HepG2 (cell line): ENCODE results near the gene SETD5. TPM values are rescaled to one million over a fixed set of nuclear protein-coding genes. Genes with fewer than 3 reads are reported as not detected.
A peak's percentile ranks its signal among the peaks of the same experiment; 100 is the strongest.

Experiments used
- CENPT ChIP-seq: sonication (generic); formaldehyde crosslinking; IDR thresholded peaks from 2 replicates; pipeline ENCODE4 v1.8.0; 2022; ENCODE audit warnings: low read depth, mild to moderate bottlenecking, moderate library complexity, missing genetic modification reagents
- FIP1L1 ChIP-seq: fragments of 200-400 bp; formaldehyde crosslinking; IDR thresholded peaks from 2 replicates; pipeline ENCODE4 v1.6.1; 2018; ENCODE audit warnings: low read depth, mild to moderate bottlenecking, low read length, moderate library complexity, borderline replicate concordance; ENCODE audit not compliant: insufficient read depth
- KLF16 ChIP-seq, 2 experiments: sonication (generic) in 1 of 2; formaldehyde crosslinking in 1 of 2; IDR thresholded peaks; 2 replicates each; pipeline versions ENCODE4 v1.6.1 to v1.8.0; 2016 to 2023; ENCODE audit warnings: missing genetic modification reagents in 2 of 2, missing compliant biosample characterization in 1 of 2
- NONO ChIP-seq, 2 experiments: fragments of 450-650 bp in 1 of 2; sonication (generic) in 1 of 2; formaldehyde crosslinking in 1 of 2; IDR thresholded peaks in 1 of 2; conservative IDR thresholded peaks in 1 of 2; 2 replicates each; pipeline versions ENCODE4 v1.6.1 to v1.8.0; 2017 to 2022; ENCODE audit warnings: mild to moderate bottlenecking in 1 of 2, missing genetic modification reagents in 1 of 2, moderate library complexity in 1 of 2
- NR2F2 ChIP-seq: IDR thresholded peaks from 2 replicates; pipeline ENCODE4 v1.6.1; 2012; ENCODE audit warnings: low read depth, inconsistent platforms, borderline replicate concordance
- POLR2A ChIP-seq, 2 experiments: IDR thresholded peaks; 2 replicates each; pipeline ENCODE4 v1.6.1; 2011; ENCODE audit warnings: low read depth in 2 of 2, low read length in 2 of 2, mild to moderate bottlenecking in 1 of 2, moderate library complexity in 1 of 2; ENCODE audit not compliant: insufficient read depth in 1 of 2
- RFX3 ChIP-seq: IDR thresholded peaks from 2 replicates; pipeline ENCODE4 v1.6.1; 2016; ENCODE audit warnings: missing biosample characterization, missing genetic modification reagents
- RFXAP ChIP-seq: sonication (generic); formaldehyde crosslinking; IDR thresholded peaks from 2 replicates; pipeline ENCODE4 v1.4.0; 2020; ENCODE audit warnings: missing genetic modification reagents, borderline replicate concordance
- SNAI1 ChIP-seq: sonication (generic); formaldehyde crosslinking; IDR thresholded peaks from 2 replicates; pipeline ENCODE4 v1.5.0; 2020; ENCODE audit warnings: mild to moderate bottlenecking, missing genetic modification reagents, borderline replicate concordance
- SP140L ChIP-seq: sonication (generic); formaldehyde crosslinking; IDR thresholded peaks from 2 replicates; pipeline ENCODE4 v1.4.0; 2020; ENCODE audit warnings: missing genetic modification reagents, borderline replicate concordance
- SP5 ChIP-seq: IDR thresholded peaks from 2 replicates; pipeline ENCODE4 v1.6.1; 2016; ENCODE audit warnings: low read depth, borderline replicate concordance
- SYNCRIP ChIP-seq: fragments of 200-400 bp; formaldehyde crosslinking; IDR thresholded peaks from 2 replicates; pipeline ENCODE4 v1.6.1; 2018; ENCODE audit warnings: mild to moderate bottlenecking, low read depth, low read length; ENCODE audit not compliant: insufficient read depth
- YEATS4 ChIP-seq: sonication (generic); formaldehyde crosslinking; IDR thresholded peaks from 2 replicates; pipeline ENCODE4 v1.4.0; 2020; ENCODE audit warnings: missing genetic modification reagents, borderline replicate concordance
- ZFP36 ChIP-seq: fragments of 150-350 bp; IDR thresholded peaks from 2 replicates; pipeline ENCODE4 v1.6.1; 2018; ENCODE audit warnings: borderline replicate concordance, low read length, low read depth; ENCODE audit not compliant: partially characterized antibody
- ZNF124 ChIP-seq: sonication (generic); formaldehyde crosslinking; IDR thresholded peaks from 2 replicates; pipeline ENCODE4 v1.4.0; 2020; ENCODE audit warnings: missing genetic modification reagents
- ZNF367 ChIP-seq: sonication (generic); formaldehyde crosslinking; IDR thresholded peaks from 2 replicates; pipeline ENCODE4 v1.4.0; 2020; ENCODE audit warnings: missing genetic modification reagents, borderline replicate concordance
- ZNF563 ChIP-seq: sonication (generic); formaldehyde crosslinking; IDR thresholded peaks from 2 replicates; pipeline ENCODE4 v1.8.0; 2022; ENCODE audit warnings: mild to moderate bottlenecking, moderate library complexity, missing genetic modification reagents
- ZNF776 ChIP-seq: sonication (generic); formaldehyde crosslinking; IDR thresholded peaks from 2 replicates; pipeline ENCODE4 v1.4.0; 2020; ENCODE audit warnings: mild to moderate bottlenecking, missing genetic modification reagents
- polyA plus RNA-seq, 8 experiments: library from polyadenylated mRNA; depleted of rRNA in 3 of 8; stranded (reverse) in 7 of 8; unstranded in 1 of 8; fragments of >200 nt; fragmentation: Illumina TruSeq in 4 of 8; extraction: Trizol in 4 of 8; gene quantifications; 2 replicates each; pipeline versions ENCODE4 v1.2.1 to v1.2.3, GENCODE V29; 2011 to 2016; ENCODE audit warnings: low read depth in 4 of 8, missing spikeins in 1 of 8, mixed read lengths in 1 of 8; ENCODE audit not compliant: insufficient read depth in 1 of 8
- total RNA-seq, 5 experiments: library from RNA; depleted of rRNA; stranded (reverse); fragments of >200 nt; fragmentation: Illumina TruSeq; extraction: Trizol; gene quantifications; 2 replicates each; pipeline ENCODE4 v1.2.3, GENCODE V29; 2016; ENCODE audit warnings: low read depth in 1 of 5
- TF ChIP-seq, protein P1 (sequence below): sonication (generic); formaldehyde crosslinking; conservative IDR thresholded peaks from 2 replicates; pipeline ENCODE4 v1.4.0; 2020; ENCODE audit warnings: missing genetic modification reagents
- TF ChIP-seq, protein P2 (sequence below): sonication (generic); formaldehyde crosslinking; conservative IDR thresholded peaks from 2 replicates; pipeline ENCODE4 v1.8.1; 2023; ENCODE audit warnings: missing genetic modification reagents
- TF ChIP-seq, protein P3 (sequence below): sonication (generic); IDR thresholded peaks from 2 replicates; pipeline ENCODE4 v1.6.1; 2016; ENCODE audit warnings: low read depth, borderline replicate concordance
- TF ChIP-seq, protein P4 (sequence below): sonication (generic); formaldehyde crosslinking; IDR thresholded peaks from 2 replicates; pipeline ENCODE4 v1.4.0; 2020; ENCODE audit warnings: low read depth, missing genetic modification reagents

The SETD5 gene
- total and polyA plus RNA-seq, 2 of the 13 experiments (the other 11 are each of a cell fraction or from before 2014, with no cell fraction given), result 46.8 to 95.8 TPM

DNA sequence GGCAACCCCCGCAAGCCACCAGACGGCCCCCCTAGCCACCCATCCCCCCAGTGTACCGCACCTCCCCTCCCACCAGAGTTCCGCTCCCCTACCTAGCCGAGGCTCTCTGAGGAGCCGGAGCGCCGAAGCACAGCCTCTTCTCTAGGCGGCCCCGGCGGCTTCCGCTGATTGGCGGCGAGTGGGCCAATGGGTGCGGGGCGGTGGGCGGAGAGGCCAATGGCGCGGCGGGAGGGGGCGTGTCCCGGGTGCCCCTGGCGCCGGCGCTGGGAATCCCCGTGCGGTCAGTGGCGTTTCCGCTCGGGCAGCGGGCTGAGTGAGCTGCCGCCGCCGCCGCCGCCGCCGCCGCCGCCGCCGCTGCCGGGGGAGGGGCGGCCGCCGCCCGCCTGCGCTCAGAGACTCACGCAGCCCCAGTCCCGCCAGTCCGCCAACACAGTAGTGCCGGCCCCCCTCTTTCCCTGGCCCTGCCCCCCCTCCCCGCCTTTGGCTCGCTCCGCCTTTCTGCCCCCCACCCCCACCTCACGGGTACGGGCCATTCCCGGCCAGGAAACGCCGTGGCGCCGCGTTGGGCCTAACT lies at the start of gene SETD5 (continued):
- no peak for TF ChIP-seq NONO (IDR thresholded peaks at IDR 0.05)
- TF ChIP-seq NONO (CRISPR knock-in tag; conservative IDR thresholded peaks at IDR 0.05), result 0 out of 2 replicates have a peak, but pooled peaks have one; percentile 2
- TF ChIP-seq, protein P1, sequence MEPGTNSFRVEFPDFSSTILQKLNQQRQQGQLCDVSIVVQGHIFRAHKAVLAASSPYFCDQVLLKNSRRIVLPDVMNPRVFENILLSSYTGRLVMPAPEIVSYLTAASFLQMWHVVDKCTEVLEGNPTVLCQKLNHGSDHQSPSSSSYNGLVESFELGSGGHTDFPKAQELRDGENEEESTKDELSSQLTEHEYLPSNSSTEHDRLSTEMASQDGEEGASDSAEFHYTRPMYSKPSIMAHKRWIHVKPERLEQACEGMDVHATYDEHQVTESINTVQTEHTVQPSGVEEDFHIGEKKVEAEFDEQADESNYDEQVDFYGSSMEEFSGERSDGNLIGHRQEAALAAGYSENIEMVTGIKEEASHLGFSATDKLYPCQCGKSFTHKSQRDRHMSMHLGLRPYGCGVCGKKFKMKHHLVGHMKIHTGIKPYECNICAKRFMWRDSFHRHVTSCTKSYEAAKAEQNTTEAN (CRISPR knock-in tag), result 0 out of 2 replicates have a peak, but pooled peaks have one; percentile 49
- TF ChIP-seq RFX3, result no peak
- TF ChIP-seq, protein P2, sequence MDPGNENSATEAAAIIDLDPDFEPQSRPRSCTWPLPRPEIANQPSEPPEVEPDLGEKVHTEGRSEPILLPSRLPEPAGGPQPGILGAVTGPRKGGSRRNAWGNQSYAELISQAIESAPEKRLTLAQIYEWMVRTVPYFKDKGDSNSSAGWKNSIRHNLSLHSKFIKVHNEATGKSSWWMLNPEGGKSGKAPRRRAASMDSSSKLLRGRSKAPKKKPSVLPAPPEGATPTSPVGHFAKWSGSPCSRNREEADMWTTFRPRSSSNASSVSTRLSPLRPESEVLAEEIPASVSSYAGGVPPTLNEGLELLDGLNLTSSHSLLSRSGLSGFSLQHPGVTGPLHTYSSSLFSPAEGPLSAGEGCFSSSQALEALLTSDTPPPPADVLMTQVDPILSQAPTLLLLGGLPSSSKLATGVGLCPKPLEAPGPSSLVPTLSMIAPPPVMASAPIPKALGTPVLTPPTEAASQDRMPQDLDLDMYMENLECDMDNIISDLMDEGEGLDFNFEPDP (CRISPR knock-in tag), result 0 out of 2 replicates have a peak, but pooled peaks have one; percentile 44
- TF ChIP-seq RFXAP (CRISPR knock-in tag), result peak; percentile 65; the same call in 1 of the 2 replicates
- TF ChIP-seq CENPT (CRISPR knock-in tag), result no peak
- TF ChIP-seq SP5 (CRISPR knock-in tag), result 0 out of 2 replicates have a peak, but pooled peaks have one; percentile 2
- TF ChIP-seq POLR2A (IDR thresholded peaks at IDR 0.05; ENCODE audit: insufficient read depth in 1 of 2, low read depth in 2 of 2, low read length in 2 of 2), result peak; percentile 84 to 85
- TF ChIP-seq ZNF124 (CRISPR knock-in tag), result no peak
- no peak for TF ChIP-seq SYNCRIP
- TF ChIP-seq ZFP36, result no peak
- TF ChIP-seq, protein P3, sequence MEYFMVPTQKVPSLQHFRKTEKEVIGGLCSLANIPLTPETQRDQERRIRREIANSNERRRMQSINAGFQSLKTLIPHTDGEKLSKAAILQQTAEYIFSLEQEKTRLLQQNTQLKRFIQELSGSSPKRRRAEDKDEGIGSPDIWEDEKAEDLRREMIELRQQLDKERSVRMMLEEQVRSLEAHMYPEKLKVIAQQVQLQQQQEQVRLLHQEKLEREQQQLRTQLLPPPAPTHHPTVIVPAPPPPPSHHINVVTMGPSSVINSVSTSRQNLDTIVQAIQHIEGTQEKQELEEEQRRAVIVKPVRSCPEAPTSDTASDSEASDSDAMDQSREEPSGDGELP, result no peak
- peak; percentile 35; the same call in 1 of the 2 replicates for TF ChIP-seq ZNF367
- no peak for TF ChIP-seq FIP1L1
- peak; percentile 6; the same call in 1 of the 2 replicates for TF ChIP-seq ZNF776 (CRISPR knock-in tag)
- peak; percentile 80 for TF ChIP-seq ZNF563 (CRISPR knock-in tag)
- TF ChIP-seq SNAI1, result 0 out of 2 replicates have a peak, but pooled peaks have one; percentile 19
- TF ChIP-seq KLF16 (CRISPR knock-in tag; IDR thresholded peaks at IDR 0.05), result 0 out of 4 replicates have a peak, but pooled peaks of 1 of the 2 experiments have one; percentile 8
- peak; percentile 29; the same call in 1 of the 2 replicates for TF ChIP-seq YEATS4
- 0 out of 2 replicates have a peak, but pooled peaks have one; percentile 2 for TF ChIP-seq SP140L (CRISPR knock-in tag)
- TF ChIP-seq NR2F2, result no peak
- TF ChIP-seq, protein P4, sequence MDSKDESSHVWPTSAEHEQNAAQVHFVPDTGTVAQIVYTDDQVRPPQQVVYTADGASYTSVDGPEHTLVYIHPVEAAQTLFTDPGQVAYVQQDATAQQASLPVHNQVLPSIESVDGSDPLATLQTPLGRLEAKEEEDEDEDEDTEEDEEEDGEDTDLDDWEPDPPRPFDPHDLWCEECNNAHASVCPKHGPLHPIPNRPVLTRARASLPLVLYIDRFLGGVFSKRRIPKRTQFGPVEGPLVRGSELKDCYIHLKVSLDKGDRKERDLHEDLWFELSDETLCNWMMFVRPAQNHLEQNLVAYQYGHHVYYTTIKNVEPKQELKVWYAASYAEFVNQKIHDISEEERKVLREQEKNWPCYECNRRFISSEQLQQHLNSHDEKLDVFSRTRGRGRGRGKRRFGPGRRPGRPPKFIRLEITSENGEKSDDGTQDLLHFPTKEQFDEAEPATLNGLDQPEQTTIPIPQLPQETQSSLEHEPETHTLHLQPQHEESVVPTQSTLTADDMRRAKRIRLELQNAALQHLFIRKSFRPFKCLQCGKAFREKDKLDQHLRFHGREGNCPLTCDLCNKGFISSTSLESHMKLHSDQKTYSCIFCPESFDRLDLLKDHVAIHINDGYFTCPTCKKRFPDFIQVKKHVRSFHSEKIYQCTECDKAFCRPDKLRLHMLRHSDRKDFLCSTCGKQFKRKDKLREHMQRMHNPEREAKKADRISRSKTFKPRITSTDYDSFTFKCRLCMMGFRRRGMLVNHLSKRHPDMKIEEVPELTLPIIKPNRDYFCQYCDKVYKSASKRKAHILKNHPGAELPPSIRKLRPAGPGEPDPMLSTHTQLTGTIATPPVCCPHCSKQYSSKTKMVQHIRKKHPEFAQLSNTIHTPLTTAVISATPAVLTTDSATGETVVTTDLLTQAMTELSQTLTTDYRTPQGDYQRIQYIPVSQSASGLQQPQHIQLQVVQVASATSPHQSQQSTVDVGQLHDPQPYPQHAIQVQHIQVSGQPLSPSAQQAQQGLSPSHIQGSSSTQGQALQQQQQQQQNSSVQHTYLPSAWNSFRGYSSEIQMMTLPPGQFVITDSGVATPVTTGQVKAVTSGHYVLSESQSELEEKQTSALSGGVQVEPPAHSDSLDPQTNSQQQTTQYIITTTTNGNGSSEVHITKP (CRISPR knock-in tag), result no peak
